Brain microvascular endothelial cell (primary cell): Measurements from ENCODE around the gene BRD3.
"Not testable (repeated sequence)": the region's sequence is repeated elsewhere in the genome, so short reads cannot be mapped to it uniquely, and the experiment has no call there.

Experiments
- DNase-seq: peaks from one replicate; pipeline ENCODE4 v3.0.0-alpha.2; 2020
- H3K27ac ChIP-seq: fragments of 250-450 bp; sonication (Bioruptor Pico); 2 replicates; pipeline ENCODE4 v1.5.1; 2020; ENCODE audit warnings: mild to moderate bottlenecking, moderate library complexity
- H3K27me3 ChIP-seq: fragments of 250-450 bp; sonication (Bioruptor Pico); replicated peaks from 2 replicates; pipeline ENCODE4 v1.5.1; 2020; ENCODE audit warnings: mild to moderate bottlenecking
- H3K36me3 ChIP-seq: fragments of 250-450 bp; sonication (Bioruptor Pico); replicated peaks from 2 replicates; pipeline ENCODE4 v1.5.1; 2020; ENCODE audit warnings: mild to moderate bottlenecking
- H3K4me3 ChIP-seq: 2 replicates; pipeline ENCODE4 v1.5.1; 2011; ENCODE audit warnings: low read depth, mild to moderate bottlenecking, control low read depth, low read length, moderate library complexity
- CTCF ChIP-seq: IDR thresholded peaks from 2 replicates; pipeline ENCODE4 v1.5.1; 2011; ENCODE audit warnings: low read depth, mild to moderate bottlenecking, moderate library complexity, low read length, control low read depth, inconsistent platforms; ENCODE audit errors: missing control alignments
- in situ Hi-C: cut with HindIII; loops from 2 replicates; pipeline ENCODE4 v1.10.0; 2017; ENCODE audit warnings: low sequenced_read_pairs, low pct_ligation_motif_present

The BRD3 gene

GRCh38 chr9:134067904-134068743 lies at the start of gene BRD3:
Gene BRD3 (minus strand): TSS chr9:134068026. CDS start chr9:134053477, 14,549 bp downstream.
- TF ChIP-seq CTCF = no peak
- DNase-seq = peak; percentile 65
- Histone ChIP-seq H3K27ac (peak within 1 kb of the TSS; percentile 70), H3K4me3 (peak within 1 kb of the TSS; percentile 84), H3K27me3 (no peaks in the 10 kb centered on the region), H3K36me3 (no peaks in the 10 kb centered on the region)
- in situ Hi-C loops = no loop called here

DNA sequence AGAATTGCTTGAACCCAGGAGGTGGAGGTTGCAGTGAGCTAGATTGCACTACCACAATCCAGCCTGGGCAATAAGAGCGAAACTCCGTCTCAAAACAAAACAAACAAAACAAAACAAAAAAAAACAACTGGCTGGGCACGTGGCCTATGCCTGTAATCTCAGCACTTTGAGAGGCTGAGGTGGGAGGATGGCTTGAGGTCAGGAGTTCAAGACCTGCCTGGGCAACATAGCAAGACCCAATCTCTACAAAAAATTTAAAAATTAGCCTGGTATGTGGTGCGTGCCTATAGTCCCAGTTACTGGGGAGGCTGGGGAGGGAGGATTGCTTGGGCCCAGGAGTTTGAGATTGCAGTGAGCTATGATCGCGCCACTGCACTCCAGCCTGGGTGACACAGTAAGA lies 44.7 kb upstream of the BRD3 start:
- in situ Hi-C loops = no loop called here
- TF ChIP-seq CTCF = no peak
- H3K36me3 ChIP-seq = no peaks in the 10 kb centered on the region

DNA sequence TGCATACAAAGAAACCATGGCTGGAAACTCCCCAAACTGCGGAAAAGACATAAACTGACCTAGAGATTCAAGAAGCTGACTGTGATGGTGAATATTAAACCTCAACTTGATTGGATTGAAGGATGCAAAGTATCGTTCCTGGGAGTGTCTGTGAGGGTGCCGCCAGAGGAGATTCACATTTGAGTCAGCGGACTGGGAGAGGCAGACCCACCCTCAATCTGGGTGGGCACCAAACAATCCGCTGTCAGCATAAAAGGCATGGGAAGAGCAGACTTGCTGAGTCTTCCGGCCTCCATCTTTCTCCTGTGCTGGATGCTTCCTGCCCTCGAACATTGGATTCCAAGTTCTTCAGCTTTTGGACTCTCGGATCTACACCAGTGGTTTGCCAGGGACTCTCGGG lies 43.2 kb upstream of the BRD3 start:
- Histone ChIP-seq H3K36me3 (no peaks in the 10 kb centered on the region), H3K4me3 (no peak overlapping the region), H3K27ac (no peak overlapping the region), H3K27me3 (no peaks in the 10 kb centered on the region)
- no peak for DNase-seq
- in situ Hi-C loops = no loop called here
- no peak for TF ChIP-seq CTCF

More for the DNA sequence above, 44.7 kb upstream of the BRD3 start:
- Histone ChIP-seq H3K27me3 (no peaks in the 10 kb centered on the region), H3K4me3 (no peak overlapping the region), H3K27ac (no peak overlapping the region)
- DNase-seq = no peak

DNA sequence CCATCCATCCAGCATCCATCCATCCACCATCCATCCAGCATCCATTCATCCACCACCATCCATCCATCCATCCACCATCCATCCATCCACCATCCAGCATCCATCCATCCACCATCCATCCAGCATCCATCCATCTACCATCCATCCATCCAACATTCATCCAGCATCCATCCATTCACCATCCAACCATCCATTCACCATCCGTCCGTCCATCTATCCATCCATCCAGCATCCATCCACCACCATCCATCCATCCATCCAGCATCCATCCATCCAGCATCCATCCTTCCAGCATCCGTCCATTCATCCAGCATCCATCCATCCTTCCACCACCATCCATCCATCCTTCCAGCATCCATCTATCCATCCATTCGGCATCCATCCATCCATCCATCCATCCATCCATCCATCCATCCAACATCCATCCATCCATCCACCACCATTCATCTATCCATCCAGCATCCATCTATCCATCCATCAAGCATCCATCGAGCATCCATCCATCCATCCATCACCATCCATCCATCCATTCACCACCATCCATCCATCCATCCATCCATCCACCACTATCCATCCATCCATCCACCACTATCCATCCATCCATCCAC lies 35.7 kb upstream of the BRD3 start:
- Histone ChIP-seq H3K4me3 (no peak overlapping the region), H3K36me3 (no peaks in the 10 kb centered on the region), H3K27ac (no peak overlapping the region), H3K27me3 (no peaks in the 10 kb centered on the region)
- no peak for TF ChIP-seq CTCF
- no peak for DNase-seq
- in situ Hi-C loops = no loop called here

DNA sequence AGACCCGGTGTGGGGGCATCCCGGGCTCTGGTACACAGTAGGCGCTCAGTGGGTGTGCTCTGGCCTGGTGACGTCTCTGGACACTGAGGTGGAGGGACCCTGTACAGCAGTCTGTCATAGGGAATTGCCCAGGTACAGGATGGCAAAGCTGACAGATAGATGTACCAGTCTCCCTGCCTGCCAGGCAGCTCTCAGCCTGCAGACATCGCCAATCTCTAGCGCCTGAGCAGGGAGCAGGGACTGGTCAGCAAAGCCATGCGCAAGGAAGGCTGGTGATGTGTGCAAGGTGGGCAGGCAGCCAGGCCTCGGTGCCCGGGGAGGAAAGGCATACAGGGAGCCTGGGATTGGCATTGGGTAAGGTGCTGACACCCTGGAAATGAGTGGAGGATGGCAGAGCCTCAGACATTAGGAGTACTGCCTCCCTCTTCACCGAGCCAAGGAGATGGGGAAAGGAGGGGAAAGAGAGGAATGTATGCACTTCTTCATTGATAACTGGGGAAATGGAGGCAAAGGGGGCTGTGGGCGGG lies 33.9 kb upstream of the BRD3 start:
- no peaks in the 10 kb centered on the region for H3K36me3 ChIP-seq
- no peak overlapping the region for H3K4me3 ChIP-seq
- no peak for TF ChIP-seq CTCF
- no peaks in the 10 kb centered on the region for H3K27me3 ChIP-seq
- in situ Hi-C loops = no loop called here
- no peak for DNase-seq
- H3K27ac ChIP-seq = no peak overlapping the region

- DNase-seq, H3K4me3 ChIP-seq, in situ Hi-C loops, H3K36me3 ChIP-seq, H3K27me3 ChIP-seq, H3K27ac ChIP-seq: not testable (repeated sequence)
Measured at GRCh38 chr9:134101133-134101532, 33.3 kb upstream of the BRD3 start.
